ENCODE measurements around the gene OSGEP.
"Not testable (repeated sequence)": the region's sequence is repeated elsewhere in the genome, so short reads cannot be mapped to it uniquely, and the experiment has no call there.

The OSGEP gene

GRCh38 chr14:20469242-20469889, 14.8 kb upstream of the OSGEP start, which contains the start of gene PNP:
Gene PNP, plus strand, starts transcription at chr14:20469406. Its CDS starts 119 bp downstream, at chr14:20469525.
- DNase-seq, result peak; percentile 93 to 94

GRCh38 chr14:20468764-20469241, 14.2 kb upstream of the OSGEP start:
- no peak for DNase-seq

- peak; percentile 99 to 100 for DNase-seq
Observed at GRCh38 chr14:20461225-20462141, 6.9 kb upstream of the OSGEP start, which contains the start of gene PIP4P1. Gene PIP4P1, minus strand, starts transcription at chr14:20461434. Its CDS starts 109 bp downstream, at chr14:20461325.

GRCh38 chr14:20460458-20461224, 6.0 kb upstream of the OSGEP start:
- peak; percentile 78 to 85 for DNase-seq

GRCh38 chr14:20458031-20458789, 3.6 kb upstream of the OSGEP start:
- DNase-seq, result no peak

GRCh38 chr14:20456971-20457370, 2.4 kb upstream of the OSGEP start:
- DNase-seq, result no peak

- no peak for DNase-seq
Observed at GRCh38 chr14:20455355-20456300, 1.0 kb upstream of the OSGEP start.

- DNase-seq, result not testable (repeated sequence)
Observed at GRCh38 chr14:20452831-20453230, 1.8 kb downstream of the OSGEP start.

- DNase-seq, result no peak
Observed at GRCh38 chr14:20446889-20447288, 7.7 kb downstream of the OSGEP start.

- not testable (repeated sequence) for DNase-seq
Observed at GRCh38 chr14:20443650-20444049, 11.0 kb downstream of the OSGEP start.

GRCh38 chr14:20441461-20441860, 13.2 kb downstream of the OSGEP start:
- DNase-seq, result no peak

- peak; percentile 13 to 37 for DNase-seq
Observed at GRCh38 chr14:20440882-20441281, 13.7 kb downstream of the OSGEP start.

GRCh38 chr14:20440465-20440864, 14.1 kb downstream of the OSGEP start:
- no peak for DNase-seq

GRCh38 chr14:20438664-20439063, 15.9 kb downstream of the OSGEP start:
- DNase-seq, result no peak

GRCh38 chr14:20436363-20436755, 18.3 kb downstream of the OSGEP start:
- no peak for DNase-seq

- no peak for DNase-seq
Observed at GRCh38 chr14:20435582-20436362, 18.8 kb downstream of the OSGEP start, which contains the start of gene KLHL33. Gene KLHL33, minus strand, starts transcription at chr14:20436166. Its CDS starts 355 bp downstream, at chr14:20435811.

GRCh38 chr14:20434701-20435581, 19.7 kb downstream of the OSGEP start:
- DNase-seq, result no peak

GRCh38 chr14:20429801-20430669, 24.6 kb downstream of the OSGEP start:
- DNase-seq, result no peak

Measured in CD4-positive, alpha-beta T cell treated with Interleukin-1 beta for 1 hour (primary cell).